BJ (cell line): Measurements from ENCODE around the gene IGLL5. TPM values are rescaled to one million over a fixed set of nuclear protein-coding genes. Genes with fewer than 3 reads are reported as not detected.

ENCODE experiments used
- CTCF ChIA-PET: fragments of 350-600 bp; formaldehyde crosslinking; extraction: SDS; loops from one replicate; lab custom pipeline; 2021; ENCODE audit warnings: antibody characterized with exemption, inconsistent platforms; lab: Yijun Ruan, JAX
- POLR2A ChIA-PET: fragments of 300-600 bp; sonication (Branson Sonifier 250); formaldehyde crosslinking; extraction: SDS; loops from one replicate; lab custom pipeline; 2021; ENCODE audit warnings: antibody characterized with exemption; lab: Charles Lee
- DNase-seq: peaks from one replicate; pipeline ENCODE4 v3.0.0-alpha.2; 2011; ENCODE audit warnings: low read depth
- H3K27me3 ChIP-seq: 2 replicates; pipeline ENCODE4 v1.6.0; 2011; ENCODE audit warnings: low read length; ENCODE audit not compliant: control insufficient read depth, insufficient read depth
- H3K36me3 ChIP-seq: 2 replicates; pipeline ENCODE4 v1.5.1; 2011; ENCODE audit warnings: low read length; ENCODE audit not compliant: control insufficient read depth, insufficient read depth
- H3K4me3 ChIP-seq: 2 replicates; pipeline ENCODE4 v1.5.1; 2011; ENCODE audit warnings: low read depth, mild to moderate bottlenecking, control low read depth, low read length
- CTCF ChIP-seq: IDR thresholded peaks from 2 replicates; pipeline ENCODE4 v1.5.1; 2011; ENCODE audit warnings: low read depth, mild to moderate bottlenecking, control low read depth, inconsistent platforms, low read length, moderate library complexity; ENCODE audit not compliant: insufficient read depth
- polyA plus RNA-seq: library from polyadenylated mRNA; depleted of rRNA; stranded (reverse); fragments of >200 nt; gene quantifications from 2 replicates; pipeline ENCODE4 v1.2.3, GENCODE V29; 2011

Gene IGLL5
- polyA plus RNA-seq, 1 experiment = not detected

DNA sequence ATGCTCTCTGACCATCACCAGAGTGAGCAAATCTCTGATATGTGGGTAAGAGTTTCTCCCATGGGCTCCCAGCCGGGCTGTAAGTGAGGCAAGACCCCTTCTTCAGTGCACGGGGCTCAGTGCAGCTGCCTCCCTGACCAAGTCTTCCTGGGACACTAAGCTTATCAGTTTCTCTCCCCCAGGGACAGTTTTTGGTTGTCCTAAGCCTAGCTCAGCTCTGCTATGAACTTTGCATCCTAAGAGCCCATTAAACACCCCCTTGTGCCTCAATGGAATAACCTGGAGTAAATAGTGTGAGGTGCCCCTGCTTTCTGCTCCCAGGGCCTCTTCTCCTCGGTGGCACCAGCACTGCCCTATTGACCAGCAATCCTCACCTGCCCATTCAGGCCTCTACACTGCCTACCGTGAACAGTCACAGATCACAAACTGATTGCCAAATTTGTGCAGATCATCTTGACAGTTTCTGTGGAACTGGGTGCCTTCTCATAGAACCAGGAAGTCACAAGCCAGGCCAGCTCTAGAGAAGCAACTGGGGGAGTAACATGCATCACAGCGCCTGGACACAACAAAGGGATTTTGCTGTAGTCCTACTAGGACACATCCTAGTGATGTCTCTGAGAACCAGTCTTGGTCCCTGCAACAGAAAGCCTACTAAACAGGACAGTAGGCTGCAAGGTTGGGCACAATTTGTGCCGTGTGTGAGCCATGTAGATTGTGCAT, 19.5 kb upstream of the IGLL5 start:
- ChIA-PET CTCF (interaction anchor here (1.0 to 1.2 kb wide), 2 partner anchors 9 to 19 kb away, joined by 3 to 4 read pairs; no protein-coding TSS in a partner anchor), POLR2A (no interaction called here)
- peaks cover 4% of the 10 kb centered on the region for H3K27me3 ChIP-seq
- H3K4me3 ChIP-seq = no peak overlapping the region
- TF ChIP-seq CTCF = no peak
- no peak for DNase-seq
- no peaks in the 10 kb centered on the region for H3K36me3 ChIP-seq

GRCh38 chr22:22870577-22871404, 16.8 kb upstream of the IGLL5 start:
- CTCF ChIA-PET = interaction anchor here (0.8 to 1.8 kb wide), 2 partner anchors 13 to 22 kb away, joined by 3 to 6 read pairs; no protein-coding TSS in a partner anchor
- no peak for TF ChIP-seq CTCF

GRCh38 chr22:22871536-22872278, 15.9 kb upstream of the IGLL5 start:
- Histone ChIP-seq H3K36me3 (no peaks in the 10 kb centered on the region), H3K4me3 (no peak overlapping the region), H3K27me3 (peaks cover 4% of the 10 kb centered on the region)
- TF ChIP-seq CTCF = no peak
- ChIA-PET CTCF (interaction anchor here (0.8 to 1.8 kb wide), 2 partner anchors 12 to 23 kb away, joined by 3 to 6 read pairs; no protein-coding TSS in a partner anchor), POLR2A (no interaction called here)
- DNase-seq = no peak

More at GRCh38 chr22:22870577-22871404, 16.8 kb upstream of the IGLL5 start:
- H3K4me3 ChIP-seq = no peak overlapping the region
- no peak for DNase-seq
- H3K36me3 ChIP-seq = no peaks in the 10 kb centered on the region
- H3K27me3 ChIP-seq = peaks cover 4% of the 10 kb centered on the region
- POLR2A ChIA-PET = no interaction called here

DNA sequence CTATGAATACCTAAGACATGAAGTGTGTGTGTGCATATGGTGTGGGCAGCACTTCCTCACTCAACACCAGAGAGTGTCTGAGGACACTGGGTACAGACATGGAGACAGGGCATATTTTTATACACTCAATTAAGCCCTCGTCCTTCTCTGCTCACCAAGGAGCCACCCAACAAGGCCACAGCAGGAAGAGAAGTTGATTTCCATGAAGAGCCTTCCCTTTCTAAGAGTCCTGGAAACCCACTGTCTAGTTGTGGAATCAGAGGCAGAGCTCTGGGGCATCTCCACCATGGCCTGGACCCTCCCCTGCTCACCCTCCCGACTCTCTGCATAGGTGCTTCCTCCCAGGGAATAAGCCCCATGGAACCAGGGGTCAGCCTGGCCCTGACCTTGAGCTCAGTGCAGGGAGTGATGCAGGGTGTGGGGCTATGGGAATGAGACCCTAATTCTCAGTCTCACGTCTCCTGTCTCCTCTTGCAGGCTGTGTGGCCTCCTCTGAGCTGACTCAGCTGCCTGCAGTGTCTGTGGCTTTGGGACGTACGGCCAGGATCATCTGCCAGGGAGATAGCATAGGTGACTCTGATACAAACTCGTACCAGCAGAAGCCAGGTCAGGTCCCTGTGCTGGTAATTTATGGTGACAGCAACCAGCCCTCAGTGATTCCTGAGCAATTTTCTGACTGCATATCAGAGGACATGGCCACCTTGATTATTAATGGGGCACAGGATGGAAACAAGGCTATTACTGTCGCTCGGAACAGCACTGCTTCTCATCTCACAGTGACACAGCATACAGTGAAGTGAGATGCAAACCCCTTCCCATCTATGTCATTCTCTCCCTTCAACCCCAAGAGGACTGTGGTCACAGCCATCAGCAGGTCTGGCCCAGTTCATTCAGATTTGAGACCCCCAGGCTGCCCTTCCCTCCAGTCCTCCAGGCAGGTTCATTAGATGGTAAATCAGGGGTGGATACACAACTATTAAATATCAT, 14.6 kb upstream of the IGLL5 start:
- no peaks in the 10 kb centered on the region for H3K36me3 ChIP-seq

More for the DNA sequence above, 14.6 kb upstream of the IGLL5 start:
- peaks cover under 1% of the 10 kb centered on the region for H3K27me3 ChIP-seq
- POLR2A ChIA-PET = no interaction called here
- CTCF ChIA-PET = no interaction called here
- no peak for DNase-seq
- TF ChIP-seq CTCF = no peak
- no peak overlapping the region for H3K4me3 ChIP-seq
